GM21447 (cell line): ENCODE results near the gene IFRD2.
"Not testable (repeated sequence)": the region's sequence is repeated elsewhere in the genome, so short reads cannot be mapped to it uniquely, and the experiment has no call there.

Source experiments
- ATAC-seq: cut with Tn5 transposase; IDR thresholded peaks from one replicate; pipeline ENCODE4 v1.9.1; 2021; ENCODE audit not compliant: unreplicated experiment

IFRD2 gene

DNA sequence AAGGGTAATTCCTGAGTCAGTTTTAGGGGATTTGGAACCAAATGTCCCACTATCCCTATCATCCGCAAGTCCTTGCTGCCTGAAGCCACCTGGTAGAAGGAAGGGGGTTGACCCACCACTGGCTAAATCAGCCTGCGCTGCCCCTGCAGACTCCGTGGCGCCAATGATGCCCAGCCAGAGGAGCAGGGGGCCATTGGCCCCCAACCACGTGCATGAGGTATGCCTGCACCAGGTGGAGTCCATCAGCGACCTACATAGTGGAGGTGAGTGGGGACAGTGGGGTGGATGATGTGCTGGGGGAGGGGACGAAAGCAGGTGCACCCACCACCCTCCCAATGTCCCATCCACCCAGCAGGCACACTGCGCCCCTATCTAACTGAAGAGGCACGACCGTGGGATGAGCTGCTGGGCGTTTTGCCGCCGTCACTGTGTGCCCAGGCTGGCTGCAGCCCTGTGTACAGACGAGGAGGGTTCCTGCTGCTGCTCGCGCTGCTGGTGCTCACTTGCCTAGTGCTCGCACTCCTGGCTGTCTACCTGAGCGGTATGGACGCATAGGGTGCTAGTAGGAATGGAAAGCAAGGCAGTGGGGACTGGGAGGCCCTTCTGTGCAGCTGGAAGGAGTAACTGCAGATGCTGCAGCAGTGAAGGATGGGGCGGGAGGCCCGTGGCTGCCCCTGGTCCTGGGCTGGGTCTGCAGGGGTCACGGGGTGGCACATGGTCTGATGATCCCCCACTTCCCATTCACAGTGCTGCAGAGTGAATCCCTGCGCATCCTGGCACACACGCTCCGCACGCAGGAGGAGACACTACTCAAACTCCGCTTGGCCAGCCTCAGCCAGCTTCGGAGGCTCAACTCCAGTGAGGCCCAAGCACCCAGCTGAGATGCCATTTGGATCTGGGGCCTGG, 5.7 kb downstream of the IFRD2 start:
- no peak for ATAC-seq

DNA sequence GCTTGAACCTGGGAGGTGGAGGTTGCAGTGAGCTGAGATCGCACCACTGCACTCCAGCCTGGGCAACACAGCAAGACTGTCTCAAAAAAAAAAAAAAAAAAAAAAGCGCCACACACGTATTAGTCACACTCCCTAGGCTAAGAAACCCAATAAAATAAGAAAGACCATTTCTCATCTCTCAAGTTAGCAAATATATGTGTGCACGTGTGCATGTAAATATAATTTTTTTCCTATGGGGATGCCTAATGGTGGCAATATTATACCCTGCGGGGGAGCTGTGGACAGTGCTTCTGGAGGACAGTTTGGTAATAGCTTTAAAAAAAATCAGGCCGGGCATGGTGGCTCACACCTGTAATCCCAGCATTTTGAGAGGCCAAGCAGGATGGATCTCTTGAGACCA, 8.1 kb downstream of the IFRD2 start:
- not testable (repeated sequence) for ATAC-seq

DNA sequence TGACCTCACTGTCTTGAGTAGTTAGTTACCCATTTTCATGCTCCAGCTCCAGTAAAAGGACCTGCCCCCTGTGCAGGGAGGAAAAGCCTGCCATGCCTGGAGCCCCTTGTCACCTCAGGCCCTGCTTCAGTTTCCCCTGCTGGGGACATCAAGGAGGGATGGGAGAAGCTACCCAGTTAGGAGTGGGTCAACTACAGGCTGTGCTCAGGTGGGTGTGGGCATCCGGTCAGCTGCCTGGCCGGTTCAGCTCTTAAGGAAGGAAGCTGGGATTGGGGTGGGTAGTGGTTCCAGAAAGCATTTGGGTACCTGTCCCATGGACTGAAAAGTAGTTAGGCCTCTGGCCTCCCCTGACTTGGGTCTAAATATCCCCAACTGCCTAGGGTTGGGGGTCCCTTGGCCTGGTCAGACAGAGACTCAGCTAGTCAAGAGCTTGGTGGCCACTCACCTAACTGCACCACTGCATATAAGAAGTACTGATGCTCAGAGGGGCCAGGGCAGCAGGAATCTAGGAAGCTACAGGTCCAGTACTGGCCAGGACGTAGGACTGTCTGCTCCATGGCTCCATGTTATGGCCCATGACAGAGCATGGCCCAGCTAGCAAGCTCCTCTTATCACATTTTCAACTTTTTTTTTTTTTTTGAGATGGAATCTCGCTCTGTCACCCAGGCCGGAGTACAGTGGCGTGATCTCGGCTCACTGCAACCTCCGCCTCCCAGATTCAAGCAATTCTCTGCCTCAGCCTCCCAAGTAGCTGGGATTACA, 12.8 kb downstream of the IFRD2 start:
- ATAC-seq, result no peak

DNA sequence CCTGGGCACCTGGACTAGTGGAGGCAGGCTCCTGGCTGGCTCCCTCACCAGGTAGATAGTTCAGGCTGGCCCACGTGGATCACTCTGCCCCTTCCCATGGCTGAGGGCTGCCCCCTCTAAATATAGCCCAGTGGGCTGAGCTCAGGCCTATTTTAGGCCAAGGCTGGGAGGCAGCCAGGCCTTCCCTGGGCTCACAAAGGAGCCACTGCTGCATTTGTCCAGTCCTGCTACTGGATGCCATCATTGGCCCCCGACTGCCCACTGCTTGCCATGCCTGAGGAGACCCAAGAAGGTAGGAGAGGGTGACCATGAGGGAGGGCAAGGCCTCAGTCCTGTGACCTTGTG, 13.4 kb downstream of the IFRD2 start, which contains the start of gene LSMEM2:
TSS of gene LSMEM2 (plus strand) at position 208 of the 345 bp plus-strand sequence. CDS start at position 235, 27 bp downstream.
- ATAC-seq, result no peak

DNA sequence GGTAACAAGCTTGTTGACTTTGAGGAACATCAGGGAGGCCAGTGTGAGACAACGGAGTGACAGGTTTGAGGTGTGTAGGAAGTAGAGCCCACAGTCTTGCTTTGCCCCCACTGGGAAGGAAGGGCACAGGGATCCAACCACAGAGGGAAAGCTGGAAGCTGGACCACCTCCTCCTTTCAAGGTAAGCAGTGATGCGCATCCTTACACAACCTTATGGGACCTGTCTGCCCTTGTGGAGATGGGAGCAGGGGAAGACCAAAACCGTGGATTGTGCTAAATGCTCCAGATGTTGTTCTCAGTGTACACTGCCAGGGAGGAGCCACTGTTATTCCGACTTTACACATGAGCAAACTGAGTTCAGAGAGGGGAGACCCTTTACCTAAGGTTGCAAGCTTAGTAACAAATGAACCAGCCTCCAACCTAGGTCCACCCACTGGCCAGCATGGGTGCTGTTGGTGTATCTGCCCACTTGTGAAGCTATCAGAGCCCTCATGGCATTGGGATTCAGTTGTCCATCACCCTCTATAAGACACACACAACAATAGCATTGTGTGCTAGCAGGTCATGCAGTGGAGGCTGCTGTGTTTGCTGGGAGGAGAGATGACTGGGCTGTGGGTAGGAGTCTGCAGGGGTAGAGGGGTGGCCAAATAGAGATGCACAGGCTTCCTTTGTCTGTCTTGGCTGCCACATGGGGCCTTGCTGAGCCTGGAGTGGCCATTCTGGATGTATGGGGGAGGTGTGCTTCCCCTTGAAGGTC, 13.9 kb downstream of the IFRD2 start:
- ATAC-seq, result no peak

DNA sequence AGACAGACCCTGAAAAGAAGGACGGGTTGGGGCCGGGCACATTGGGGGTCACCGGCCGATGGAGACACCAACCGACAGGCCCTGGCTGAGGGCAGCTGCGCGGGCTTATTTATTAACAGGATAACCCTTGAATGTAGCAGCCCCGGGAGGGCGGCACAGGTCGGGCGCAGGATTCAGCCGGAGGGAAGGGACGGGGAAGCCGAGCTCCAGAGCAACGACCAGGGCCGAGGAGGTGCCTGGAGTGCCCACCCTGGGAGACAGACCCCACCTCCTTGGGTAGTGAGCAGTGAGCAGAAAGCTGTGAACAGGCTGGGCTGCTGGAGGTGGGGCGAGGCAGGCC, 15.5 kb downstream of the IFRD2 start:
- ATAC-seq, result no peak

DNA sequence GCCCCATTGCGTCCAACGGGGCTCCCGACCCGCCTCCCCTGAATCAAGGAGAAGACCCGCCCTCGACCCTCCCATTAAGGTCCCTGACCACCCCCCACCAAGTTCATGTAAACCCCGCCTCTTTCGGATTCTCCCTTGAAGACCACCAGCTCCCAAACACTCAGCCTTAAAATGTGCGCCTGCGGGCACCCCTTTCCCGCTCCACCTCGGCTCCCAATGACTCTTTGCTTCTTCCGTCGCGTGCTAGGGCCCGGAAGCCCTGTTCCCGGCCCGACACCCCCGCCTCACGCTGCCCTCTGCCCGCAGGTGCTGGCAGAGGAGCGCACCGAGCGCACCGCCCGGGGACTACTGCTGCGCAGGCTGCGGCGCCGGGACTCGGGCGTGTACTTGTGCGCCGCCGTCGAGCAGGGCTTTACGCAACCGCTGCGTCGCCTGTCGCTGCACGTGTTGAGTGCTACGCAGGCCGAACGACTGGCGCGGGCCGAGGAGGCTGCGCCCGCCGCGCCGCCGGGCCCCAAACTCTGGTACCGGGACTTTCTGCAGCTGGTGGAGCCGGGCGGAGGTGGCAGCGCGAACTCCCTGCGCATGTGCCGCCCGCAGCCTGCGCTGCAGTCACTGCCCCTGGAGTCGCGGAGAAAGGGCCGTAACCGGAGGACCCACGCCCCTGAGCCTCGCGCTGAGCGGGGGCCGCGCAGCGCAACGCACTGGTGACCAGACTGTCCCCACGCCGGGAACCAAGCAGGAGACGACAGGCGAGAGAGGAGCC, 16.1 kb downstream of the IFRD2 start:
- no peak for ATAC-seq

DNA sequence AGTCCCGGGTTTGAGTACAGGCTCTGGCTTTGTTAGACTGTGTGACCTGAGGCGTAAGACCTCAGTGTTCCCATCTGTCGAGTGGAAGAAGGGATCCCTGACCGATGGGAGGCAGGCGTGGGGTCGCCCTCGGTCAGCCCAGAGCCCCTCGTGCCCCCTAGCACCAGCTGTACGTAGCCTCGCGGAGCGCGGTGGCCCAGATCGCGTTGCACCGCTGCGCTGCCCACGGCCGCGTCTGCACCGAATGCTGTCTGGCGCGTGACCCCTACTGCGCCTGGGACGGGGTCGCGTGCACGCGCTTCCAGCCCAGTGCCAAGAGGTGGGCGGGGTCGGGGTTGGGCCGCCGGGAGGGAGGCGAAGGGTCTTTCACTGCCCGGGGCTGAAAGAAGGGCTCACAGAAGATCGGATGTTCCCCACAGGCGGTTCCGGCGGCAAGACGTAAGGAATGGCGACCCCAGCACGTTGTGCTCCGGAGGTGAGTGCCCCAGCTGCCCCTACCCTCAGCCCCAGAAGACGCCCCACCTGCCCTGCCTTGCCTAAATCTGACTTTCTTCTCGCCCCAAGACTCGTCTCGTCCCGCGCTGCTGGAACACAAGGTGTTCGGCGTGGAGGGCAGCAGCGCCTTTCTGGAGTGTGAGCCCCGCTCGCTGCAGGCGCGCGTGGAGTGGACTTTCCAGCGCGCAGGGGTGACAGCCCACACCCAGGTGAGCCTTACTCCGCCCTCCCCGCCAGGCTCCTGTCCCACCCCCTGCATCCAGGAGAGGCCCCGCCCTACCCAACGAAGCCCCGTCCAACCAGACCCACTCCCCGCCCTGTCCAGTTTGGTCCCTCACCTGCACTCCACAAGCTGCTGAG, 16.9 kb downstream of the IFRD2 start:
- no peak for ATAC-seq

DNA sequence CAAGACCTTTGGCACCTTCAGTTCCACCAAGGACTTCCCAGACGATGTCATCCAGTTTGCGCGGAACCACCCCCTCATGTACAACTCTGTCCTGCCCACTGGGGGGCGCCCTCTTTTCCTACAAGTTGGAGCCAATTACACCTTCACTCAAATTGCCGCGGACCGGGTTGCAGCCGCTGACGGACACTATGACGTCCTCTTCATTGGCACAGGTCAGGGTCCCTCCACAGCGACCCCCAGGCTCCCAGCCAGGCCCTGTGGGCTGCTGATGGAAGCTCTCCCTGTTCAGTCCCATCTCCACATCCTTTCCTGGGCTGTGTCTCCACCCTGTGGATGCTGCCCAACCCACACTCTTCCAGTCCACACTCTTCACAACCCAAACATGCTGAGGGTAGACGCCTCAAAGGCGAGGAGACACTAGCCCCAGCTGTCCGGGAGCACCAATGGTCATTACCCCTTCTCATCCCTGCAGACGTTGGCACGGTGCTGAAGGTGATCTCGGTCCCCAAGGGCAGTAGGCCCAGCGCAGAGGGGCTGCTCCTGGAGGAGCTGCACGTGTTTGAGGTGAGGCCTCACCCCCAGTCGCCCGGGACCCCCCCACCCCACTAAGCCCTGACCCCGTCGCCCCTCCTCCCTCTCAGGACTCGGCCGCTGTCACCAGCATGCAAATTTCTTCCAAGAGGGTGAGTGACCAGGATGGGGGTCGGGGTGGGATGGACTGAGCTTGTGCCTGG, 17.7 kb downstream of the IFRD2 start:
- no peak for ATAC-seq

DNA sequence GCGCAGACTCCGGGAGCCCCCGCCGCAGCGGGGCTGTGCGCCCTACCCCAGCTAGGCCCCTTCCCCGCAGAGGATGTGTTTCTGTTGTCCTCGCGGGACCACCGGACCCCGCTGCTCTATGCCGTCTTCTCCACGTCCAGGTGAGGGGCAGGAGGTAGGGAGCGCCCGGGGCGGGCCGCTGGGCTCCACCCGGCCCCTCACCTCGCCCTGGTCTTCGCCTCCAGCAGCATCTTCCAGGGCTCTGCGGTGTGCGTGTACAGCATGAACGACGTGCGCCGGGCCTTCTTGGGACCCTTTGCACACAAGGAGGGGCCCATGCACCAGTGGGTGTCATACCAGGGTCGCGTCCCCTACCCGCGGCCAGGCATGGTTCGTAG, 18.6 kb downstream of the IFRD2 start:
- ATAC-seq, result no peak

DNA sequence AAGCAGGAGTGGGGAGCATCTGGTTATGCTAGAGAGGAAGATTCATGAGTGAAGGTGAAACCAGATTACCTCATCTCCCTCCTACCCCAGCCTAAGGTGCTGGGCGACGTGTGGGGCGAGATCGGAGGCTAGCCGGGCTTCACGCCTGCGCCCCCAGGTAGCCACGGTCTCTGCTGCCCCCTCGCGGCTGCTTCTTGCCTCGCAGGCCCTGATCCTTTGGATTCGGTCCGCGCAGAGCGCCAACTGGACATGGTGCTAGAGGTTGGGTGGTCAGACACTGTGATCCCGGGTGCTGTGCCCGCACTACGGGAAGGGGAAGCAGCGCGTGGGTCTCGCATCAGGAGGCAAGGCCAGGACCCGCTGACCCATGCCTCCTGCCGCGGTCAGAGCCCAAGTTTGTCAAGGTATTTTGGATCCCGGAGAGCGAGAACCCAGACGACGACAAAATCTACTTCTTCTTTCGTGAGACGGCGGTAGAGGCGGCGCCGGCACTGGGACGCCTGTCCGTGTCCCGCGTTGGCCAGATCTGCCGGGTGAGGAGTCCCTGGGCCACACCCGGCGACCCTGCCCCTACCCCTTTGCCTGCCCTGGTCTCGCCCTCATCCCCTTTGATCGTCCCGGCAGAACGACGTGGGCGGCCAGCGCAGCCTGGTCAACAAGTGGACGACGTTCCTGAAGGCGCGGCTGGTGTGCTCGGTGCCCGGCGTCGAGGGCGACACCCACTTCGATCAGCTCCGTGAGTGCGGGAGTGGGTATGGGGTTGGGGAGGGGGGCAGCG, 19.1 kb downstream of the IFRD2 start:
- peak; percentile 79 for ATAC-seq

DNA sequence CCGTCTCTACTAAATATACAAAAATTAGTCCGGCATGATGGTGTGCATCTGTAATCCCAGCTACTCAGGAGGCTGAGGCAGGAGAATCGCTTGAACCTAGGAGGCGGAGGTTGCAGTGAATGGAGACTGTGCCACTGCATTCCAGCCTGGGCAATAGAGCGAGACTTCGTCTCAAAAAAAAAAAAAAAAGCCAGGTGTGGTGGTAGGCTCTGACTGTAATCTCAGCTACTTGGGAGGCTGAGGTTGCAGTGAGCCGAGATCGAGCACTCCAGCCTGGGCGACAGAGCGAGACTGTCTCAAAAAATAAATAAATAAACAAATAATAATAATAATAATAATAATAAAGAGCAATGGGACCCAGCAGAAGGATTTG, 19.7 kb downstream of the IFRD2 start:
- ATAC-seq, result not testable (repeated sequence)

DNA sequence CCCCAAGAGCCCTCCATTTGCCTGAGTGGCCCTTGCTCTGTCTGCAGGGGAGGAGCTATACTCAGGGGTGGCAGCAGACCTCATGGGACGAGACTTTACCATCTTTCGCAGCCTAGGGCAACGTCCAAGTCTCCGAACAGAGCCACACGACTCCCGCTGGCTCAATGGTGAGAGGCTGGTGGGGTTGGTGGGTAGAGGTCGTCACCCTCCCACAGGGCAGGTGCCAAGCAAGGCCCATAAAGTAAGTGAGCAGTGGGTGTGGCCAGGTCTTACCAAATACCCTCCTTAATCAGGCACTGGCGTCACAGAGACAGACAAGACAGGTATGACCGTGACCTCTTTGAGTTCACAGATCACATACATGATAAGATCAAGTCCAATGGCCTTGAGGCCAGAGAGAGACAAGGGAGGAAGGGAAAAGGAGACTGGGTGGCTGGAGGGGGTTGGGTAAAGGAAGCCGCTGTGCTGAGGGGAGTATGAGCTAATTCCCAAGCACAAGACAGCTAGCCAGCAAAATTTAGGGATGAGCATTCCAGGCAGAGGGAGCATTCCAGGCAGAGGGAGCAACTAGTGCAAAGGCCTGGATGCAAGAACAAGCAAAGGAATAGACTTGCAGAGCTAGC, 20.8 kb downstream of the IFRD2 start:
- ATAC-seq, result no peak

DNA sequence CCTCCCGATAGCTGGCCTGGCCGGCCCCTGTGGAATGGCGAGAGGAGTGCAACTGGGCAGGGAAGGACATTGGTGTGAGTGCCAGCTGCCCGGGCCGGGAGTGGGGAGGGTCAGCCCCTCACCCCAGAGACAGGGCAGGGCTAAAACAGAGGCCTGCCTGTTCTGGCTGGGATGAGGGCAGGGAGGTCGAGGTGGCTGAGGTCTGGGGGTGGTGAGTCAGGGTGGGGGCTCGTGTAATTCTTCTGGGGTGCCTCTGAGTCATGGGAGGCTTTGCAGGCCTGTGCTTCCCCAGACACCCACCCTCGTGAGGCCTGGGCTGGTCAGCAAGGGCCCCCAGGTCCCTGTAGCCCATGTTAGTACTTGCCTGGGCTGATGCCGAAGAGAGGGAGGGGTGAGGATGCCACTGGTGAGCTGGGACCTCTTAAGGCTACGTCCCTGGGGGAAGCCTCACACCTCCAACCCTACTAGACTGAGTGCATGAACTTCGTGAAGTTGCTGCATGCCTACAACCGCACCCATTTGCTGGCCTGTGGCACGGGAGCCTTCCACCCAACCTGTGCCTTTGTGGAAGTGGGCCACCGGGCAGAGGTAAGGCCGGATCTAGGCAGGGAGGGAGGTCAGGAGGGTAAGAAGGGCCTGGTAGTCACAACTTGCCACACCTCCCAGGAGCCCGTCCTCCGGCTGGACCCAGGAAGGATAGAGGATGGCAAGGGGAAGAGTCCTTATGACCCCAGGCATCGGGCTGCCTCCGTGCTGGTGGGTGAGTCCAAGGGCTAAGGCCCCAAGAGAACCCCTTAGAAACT, 21.6 kb downstream of the IFRD2 start:
- ATAC-seq, result no peak

DNA sequence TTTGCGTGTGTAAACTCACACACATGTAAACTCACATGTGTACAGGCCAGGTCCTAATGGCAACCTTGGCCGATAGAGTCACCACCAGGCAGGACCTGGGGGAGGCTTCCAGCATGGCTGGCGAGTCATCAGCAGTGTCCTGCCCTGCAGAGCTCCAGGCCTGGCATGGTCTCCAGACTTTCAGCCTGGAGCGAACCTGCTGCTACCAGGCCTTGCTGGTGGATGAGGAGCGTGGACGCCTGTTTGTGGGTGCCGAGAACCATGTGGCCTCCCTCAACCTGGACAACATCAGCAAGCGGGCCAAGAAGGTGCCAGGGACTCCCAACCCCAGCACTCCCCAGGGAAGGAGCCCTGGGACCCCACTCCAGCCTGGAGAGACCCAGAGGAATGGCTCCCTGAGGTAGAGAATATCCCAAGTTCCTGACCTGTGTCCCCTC, 22.2 kb downstream of the IFRD2 start:
- no peak for ATAC-seq

DNA sequence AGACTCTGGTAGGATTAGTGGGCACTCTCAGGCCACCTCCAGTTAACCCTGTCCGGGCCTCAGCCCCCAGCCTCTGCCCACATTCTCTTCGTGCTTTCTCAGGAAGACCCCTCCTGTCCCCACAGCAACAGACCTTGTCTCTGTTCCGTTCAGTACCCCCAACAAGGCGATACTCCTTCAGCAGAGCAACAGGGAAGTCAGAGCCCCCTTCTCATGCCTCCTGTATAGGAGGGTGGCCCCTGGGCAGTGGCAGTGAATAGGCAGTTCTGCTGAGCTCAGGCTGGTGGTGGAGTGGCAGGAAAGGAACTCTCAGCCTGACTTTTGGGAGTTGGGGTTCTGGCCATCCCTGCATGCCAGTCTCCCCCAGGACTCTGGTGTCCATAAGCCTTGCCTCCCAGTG, 22.8 kb downstream of the IFRD2 start:
- ATAC-seq, result no peak

DNA sequence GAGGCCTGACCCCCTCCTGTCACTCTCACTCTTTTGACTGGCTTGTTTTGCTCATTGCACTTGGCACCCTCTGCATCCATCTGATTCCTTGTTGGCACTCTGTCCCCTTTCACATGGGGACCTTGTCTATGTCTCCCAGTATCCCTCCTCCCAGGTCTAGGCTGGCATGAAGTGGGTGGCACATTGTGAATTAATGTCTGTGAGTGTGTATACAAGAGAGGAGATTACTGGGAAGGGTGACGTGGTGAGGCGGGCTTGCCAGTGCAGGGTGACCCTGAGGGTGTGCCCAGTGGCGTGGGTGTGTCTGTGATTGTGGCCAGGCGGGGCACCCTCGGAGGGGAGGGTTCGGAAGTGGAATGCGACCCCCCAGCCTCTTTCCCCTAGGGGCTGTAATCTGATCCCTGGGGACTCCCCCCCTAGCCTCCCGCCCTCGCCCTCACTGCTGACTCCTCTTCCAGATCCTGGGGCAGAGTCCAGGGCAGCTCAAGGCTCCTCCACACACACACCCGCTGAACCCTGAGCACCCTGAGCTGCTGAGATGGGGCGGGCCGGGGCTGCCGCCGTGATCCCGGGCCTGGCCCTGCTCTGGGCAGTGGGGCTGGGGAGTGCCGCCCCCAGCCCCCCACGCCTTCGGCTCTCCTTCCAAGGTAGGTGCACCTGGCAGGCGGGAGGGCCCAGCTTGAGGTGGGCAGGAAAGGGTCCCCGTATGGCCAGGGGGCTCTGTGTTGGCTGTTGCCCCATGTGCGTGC, 23.4 kb downstream of the IFRD2 start, which contains the start of gene SEMA3B:
TSS of gene SEMA3B (plus strand) at position 445 of the 749 bp plus-strand sequence. CDS start at position 539, 94 bp downstream.
- no peak for ATAC-seq
